Right cardiac atrium (tissue), 5 donors: ENCODE data around the gene RHOV. TPM values are rescaled to one million over a fixed set of nuclear protein-coding genes. Genes with fewer than 3 reads are reported as not detected.
A peak's percentile ranks its signal among the peaks of the same experiment; 100 is the strongest.
"Not testable (repeated sequence)": the region's sequence is repeated elsewhere in the genome, so short reads cannot be mapped to it uniquely, and the experiment has no call there.

Source experiments
- ATAC-seq, 2 donors: fragments of 200-7000 bp; cut with Tn5 transposase; one replicate each; pipeline versions ENCODE4 v1.8.0 to v1.9.1; 2020; ENCODE audit warnings: moderate library complexity in 2 of 2, mild to moderate bottlenecking in 1 of 2
- DNase-seq, 3 donors: peaks; one replicate each; pipeline ENCODE4 v3.0.0-alpha.2; 2020
- H3K27ac ChIP-seq: one replicate; pipeline ENCODE4 v1.5.1; 2013; ENCODE audit warnings: mild to moderate bottlenecking, low read length, control low read depth, moderate library complexity
- H3K27me3 ChIP-seq: one replicate; pipeline ENCODE4 v1.6.1; 2013; ENCODE audit not compliant: control insufficient read depth, insufficient read depth
- H3K4me1 ChIP-seq: one replicate; pipeline ENCODE4 v1.6.1; 2013; ENCODE audit warnings: low read length; ENCODE audit not compliant: control insufficient read depth, insufficient read depth
- H3K4me3 ChIP-seq: one replicate; pipeline ENCODE4 v1.5.1; 2013; ENCODE audit warnings: low read length, control low read depth
- H3K9me3 ChIP-seq: one replicate; pipeline ENCODE4 v1.6.1; 2013; ENCODE audit warnings: low read length; ENCODE audit not compliant: control insufficient read depth
- WGBS: extraction: QIAGEN DNeasy Blood & Tissue Kit; methylation state at CpG from one replicate; pipeline ENCODE4 v1.1.7; 2013; 5-methylcytosine and 5-hydroxymethylcytosine counted together
- intact Hi-C, 4 donors: fragments of 100-400 bp; cut with DNase I; formaldehyde crosslinking; loops; one replicate each; pipeline versions ENCODE4 v1.11.0 to v1.14.0; 2022 to 2023
- polyA plus RNA-seq: library from polyadenylated mRNA; stranded (reverse); fragments of 200-250 nt; gene quantifications from one replicate; pipeline ENCODE4 v1.2.3, GENCODE V29; 2013
- total RNA-seq, 4 donors: library from RNA; stranded (reverse); fragmentation: NEBNext Ultra II Directional; extraction: Animal tissue kit (Norgen Biotek cat#: 25700); gene quantifications; one replicate each; pipeline ENCODE4 v1.2.1, GENCODE V29; 2021
- donor health status: healthy with polysubstance abuse.
- donor health status: DM: no; HTN: yes; CAD: no.
- donor health status: DM: no; HTN: no; CAD: no.
- donor health status: DM: no; HTN: yes; CAD: no; lungs with severe emphysema.
- donor health status: DM: yes; HTN: yes; CAD: no.

RHOV gene
- total and polyA plus RNA-seq, 5 donors, result not detected

DNA sequence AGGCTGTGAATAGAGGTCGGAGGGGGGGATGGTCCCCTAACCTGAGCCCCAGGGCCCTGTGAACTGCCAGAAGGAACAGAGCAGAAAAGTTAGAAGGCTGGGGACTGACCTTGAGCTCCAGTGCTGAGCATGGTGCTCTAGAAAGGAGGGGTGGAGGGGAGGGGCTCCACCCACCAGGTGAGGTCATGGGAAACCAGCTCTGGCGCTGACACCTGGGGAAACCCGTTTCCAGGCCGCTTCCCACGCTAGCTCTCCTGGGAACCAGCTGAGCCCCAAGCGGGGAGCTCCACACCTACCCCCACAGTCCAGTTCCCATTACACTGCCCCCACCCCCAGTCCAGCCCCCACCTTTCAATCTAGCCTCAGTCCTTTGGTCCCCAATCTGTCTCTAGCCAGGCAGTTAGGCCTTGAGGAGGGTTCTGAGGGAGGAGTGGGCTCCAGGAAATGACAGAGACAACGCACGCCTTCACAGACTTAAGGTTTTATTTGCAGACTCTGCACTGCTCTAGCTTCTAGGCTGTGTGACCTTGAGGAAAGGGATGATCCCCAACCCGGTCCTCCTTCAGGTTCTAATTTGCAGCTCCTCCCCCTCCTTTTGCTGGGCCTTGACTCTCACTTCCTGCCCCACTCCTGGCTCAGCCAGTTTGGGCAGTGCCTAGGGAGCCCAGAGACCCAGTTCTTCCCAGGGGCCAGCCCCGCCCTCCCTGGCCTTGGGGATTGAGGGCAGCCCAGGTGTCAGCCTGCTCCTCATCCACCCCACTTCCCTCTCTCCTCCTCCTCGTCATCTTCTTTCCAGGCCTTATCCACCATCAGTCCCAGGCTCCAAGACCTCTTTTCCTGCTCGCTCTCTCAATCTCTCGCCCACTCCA is 2.1 kb downstream of the RHOV start:
- Histone ChIP-seq H3K9me3 (no peaks in the 10 kb centered on the region), H3K4me3 (no peak overlapping the region), H3K27ac (no peak overlapping the region), H3K27me3 (no peaks in the 10 kb centered on the region), H3K4me1 (no peaks in the 10 kb centered on the region)
- intact Hi-C loops, result no loop called here
- no peak for DNase-seq
- 86% methylated on average over 13 of the region's 13 CpGs for WGBS
- peak in 1 of 2 donors; percentile 39 for ATAC-seq

DNA sequence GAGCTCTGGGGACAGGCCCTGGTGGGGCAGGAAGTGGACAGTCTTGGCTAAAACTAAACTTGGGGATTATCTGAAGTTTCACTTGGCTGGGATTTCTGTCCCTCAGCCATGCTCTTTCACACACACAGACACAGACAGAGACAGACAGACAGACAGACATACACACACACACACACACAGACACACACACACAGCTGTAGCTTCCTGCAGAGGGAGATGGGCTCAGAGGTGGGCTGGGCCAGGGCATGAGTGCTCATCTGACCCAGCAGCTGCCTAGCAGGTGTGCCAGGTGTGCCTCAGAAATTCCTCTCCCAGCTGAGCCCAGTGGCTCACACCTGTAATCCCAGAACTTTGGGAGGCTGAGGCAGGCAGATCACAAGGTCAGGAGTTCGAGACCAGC is 3.3 kb downstream of the RHOV start:
- no peak for DNase-seq
- H3K27me3 ChIP-seq, result no peaks in the 10 kb centered on the region
- intact Hi-C loops, result no loop called here
- H3K4me3 ChIP-seq, result no peak overlapping the region
- no peaks in the 10 kb centered on the region for H3K4me1 ChIP-seq
- ATAC-seq, result peak in 1 of 2 donors; percentile 33
- WGBS, result 100% methylated on average over 1 of the region's 1 CpG
- no peak overlapping the region for H3K27ac ChIP-seq
- H3K9me3 ChIP-seq, result no peaks in the 10 kb centered on the region

DNA sequence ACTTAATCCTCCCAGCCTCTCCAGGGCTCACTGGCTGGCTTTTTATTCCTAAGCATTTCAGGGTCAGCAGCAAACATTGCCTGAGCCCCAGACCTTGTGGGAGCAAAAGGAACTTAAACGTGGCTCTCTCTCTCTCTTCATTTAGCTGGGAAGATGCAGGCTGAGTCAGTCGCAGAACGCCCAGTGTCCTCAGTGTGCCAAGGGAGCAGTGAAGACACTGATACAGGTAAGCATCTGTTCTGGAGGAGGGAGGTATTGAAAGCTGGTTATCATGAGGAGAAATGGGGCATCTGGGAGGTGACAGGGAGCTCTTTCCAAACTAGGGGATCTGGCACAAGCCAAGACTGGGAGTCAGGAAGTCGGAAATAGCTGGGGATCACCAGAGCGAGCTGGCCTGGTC is 4.3 kb downstream of the RHOV start:
- WGBS, result 72% methylated on average over 5 of the region's 5 CpGs
- Histone ChIP-seq H3K4me1 (no peaks in the 10 kb centered on the region), H3K27ac (no peak overlapping the region), H3K9me3 (no peaks in the 10 kb centered on the region), H3K27me3 (no peaks in the 10 kb centered on the region), H3K4me3 (no peak overlapping the region)
- no peak for ATAC-seq
- DNase-seq, result no peak
- intact Hi-C loops, result no loop called here

DNA sequence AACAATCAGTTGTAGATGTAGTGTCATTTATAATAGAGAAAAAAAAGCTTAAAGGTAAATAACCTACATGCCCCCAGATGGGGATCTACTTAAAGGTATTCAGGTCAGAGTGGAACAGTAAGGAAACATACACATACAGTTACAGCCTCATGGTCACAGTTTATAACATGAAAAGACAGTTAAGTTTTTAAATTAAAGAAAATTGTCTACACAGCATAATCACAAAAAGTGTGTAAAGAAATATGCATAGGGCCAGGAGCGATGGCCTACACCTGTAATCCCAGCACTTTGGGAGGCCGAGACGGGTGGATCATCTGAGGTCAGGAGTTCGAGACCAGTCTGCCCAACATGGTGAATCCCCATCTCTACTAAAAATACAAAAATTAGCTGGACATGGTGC is 6.8 kb downstream of the RHOV start:
- Histone ChIP-seq H3K9me3 (no peaks in the 10 kb centered on the region), H3K27ac (no peak overlapping the region), H3K4me3 (no peak overlapping the region), H3K27me3 (no peaks in the 10 kb centered on the region), H3K4me1 (no peaks in the 10 kb centered on the region)
- intact Hi-C loops, result no loop called here
- 97% methylated on average over 4 of the region's 4 CpGs for WGBS
- ATAC-seq, result no peak
- no peak for DNase-seq

DNA sequence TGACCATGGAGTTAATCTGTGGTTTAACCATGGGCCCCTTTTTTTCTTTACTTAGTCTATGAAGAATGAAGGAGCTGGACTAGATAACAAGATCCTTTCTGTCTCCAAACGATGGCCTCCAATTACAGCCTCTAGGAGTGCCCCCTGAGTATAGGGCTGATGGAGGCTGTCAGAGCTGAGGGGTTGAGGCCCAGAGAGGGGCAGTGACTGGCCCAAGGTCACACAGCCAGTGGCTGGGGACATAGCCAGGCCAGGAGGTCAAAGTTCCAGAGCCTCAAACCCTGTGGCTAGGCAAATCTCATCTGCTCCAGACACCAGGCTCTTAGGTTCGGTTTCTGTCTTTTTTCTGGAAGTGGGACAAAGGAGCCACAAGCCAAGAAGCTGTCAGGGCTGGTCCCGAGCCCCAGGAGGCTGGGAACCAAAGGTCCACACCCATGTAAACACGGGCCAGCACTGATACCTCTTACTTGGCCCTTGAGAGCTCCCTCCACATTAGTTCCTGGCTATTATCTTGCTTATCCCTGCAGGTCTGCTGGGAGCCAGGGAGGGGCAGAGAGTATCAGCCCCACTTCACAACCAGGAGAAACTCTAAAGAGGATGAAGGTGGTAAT is 10.3 kb downstream of the RHOV start:
- Histone ChIP-seq H3K4me3 (no peak overlapping the region), H3K4me1 (no peaks in the 10 kb centered on the region), H3K9me3 (no peaks in the 10 kb centered on the region), H3K27ac (no peak overlapping the region), H3K27me3 (no peaks in the 10 kb centered on the region)
- intact Hi-C loops, result no loop called here
- ATAC-seq (peak; percentile 58 to 74), DNase-seq (no peak)
- WGBS, result 40% methylated on average over 4 of the region's 4 CpGs

DNA sequence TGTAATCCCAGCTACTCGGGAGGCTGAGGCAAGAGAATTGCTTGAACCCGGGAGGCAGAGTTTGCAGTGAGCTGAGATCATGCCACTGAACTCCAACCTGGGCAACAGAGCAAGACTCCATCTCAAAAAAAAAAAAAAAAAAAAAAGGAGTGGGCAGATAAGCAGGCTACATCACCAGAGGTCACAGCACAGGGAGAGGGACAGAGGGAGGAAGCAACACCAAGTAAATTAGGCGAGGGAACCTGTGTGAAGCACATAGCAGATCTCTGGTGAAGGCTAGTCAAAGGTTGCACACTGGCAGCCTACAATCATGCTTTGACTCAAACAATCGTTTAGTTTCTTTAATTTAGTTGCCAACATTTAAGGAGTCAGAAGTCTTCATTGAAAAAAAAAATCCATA is 12.9 kb downstream of the RHOV start:
- H3K9me3 ChIP-seq, intact Hi-C loops, H3K4me1 ChIP-seq, H3K4me3 ChIP-seq, H3K27ac ChIP-seq, ATAC-seq, DNase-seq, H3K27me3 ChIP-seq: not testable (repeated sequence)
- WGBS, result 70% methylated on average over 4 of the region's 4 CpGs

DNA sequence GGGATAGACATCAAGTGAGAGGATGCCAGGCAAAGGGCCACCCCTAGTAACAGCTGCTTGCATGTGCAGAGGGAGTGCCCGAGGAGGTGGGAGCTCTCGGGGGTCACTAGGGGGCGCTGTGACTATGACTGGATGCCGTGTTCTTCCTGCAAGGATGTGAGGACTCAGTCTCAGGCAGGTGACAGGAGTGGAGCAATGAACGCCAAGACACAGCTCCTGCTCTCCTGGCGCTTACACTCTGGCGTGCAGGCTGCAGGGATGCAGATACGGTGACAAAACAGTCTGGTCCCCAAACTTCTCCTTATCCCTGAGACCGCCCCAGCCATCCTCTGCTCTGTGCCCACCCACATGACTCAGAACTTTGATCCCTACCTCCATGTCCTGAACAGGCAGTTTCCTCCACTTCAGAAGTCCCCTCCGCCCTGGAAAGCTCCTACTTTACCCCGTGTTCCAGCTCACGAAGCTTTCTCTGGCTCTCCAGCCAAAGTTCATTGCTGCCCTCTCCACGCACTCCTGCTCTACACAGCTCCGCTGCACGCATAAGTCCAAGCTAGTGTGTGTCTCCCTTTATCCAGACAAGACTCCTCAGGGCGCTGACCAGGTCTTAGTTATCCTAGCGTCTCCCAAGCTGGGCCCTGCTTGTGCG is 14.7 kb downstream of the RHOV start:
- DNase-seq, result peak; percentile 67 to 85 (median 82)
- 46% methylated on average over 18 of the region's 18 CpGs for WGBS
- Histone ChIP-seq H3K27me3 (no peaks in the 10 kb centered on the region), H3K27ac (no peak overlapping the region), H3K4me3 (no peak overlapping the region), H3K4me1 (no peaks in the 10 kb centered on the region), H3K9me3 (no peaks in the 10 kb centered on the region)
- intact Hi-C loops, result loop anchor here in 2 of 4 donors (5.0 kb wide), 1 partner anchor 33 kb away; the partner anchor contains the start of gene VPS18 (in 2 of the 2)
- ATAC-seq, result peak; percentile 57 to 59

DNA sequence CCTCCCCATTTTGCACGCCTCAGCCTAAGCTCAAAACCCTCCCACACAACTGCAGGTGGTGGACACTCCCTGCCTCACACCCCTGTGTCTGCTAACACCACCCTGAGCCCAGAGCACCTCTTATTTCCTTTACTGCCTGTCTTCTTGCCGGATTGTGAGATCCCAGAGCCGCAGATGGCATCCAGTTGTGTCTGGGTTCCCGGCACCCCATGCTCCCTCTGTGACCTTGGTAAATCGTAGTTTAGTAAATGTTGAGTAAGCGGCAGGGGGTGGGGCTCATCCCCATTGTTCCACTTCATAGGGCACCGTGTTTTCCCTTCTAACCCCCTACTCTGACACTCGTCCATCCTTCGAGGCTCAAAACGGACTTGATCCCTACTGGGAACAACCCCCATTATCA is 15.3 kb downstream of the RHOV start:
- Histone ChIP-seq H3K4me3 (no peak overlapping the region), H3K27me3 (no peaks in the 10 kb centered on the region), H3K27ac (no peak overlapping the region), H3K9me3 (no peaks in the 10 kb centered on the region), H3K4me1 (no peaks in the 10 kb centered on the region)
- 66% methylated on average over 10 of the region's 10 CpGs for WGBS
- ATAC-seq (no peak), DNase-seq (no peak)
- intact Hi-C loops, result loop anchor here in 2 of 4 donors (5.0 kb wide), 1 partner anchor 34 kb away; the partner anchor contains the start of gene VPS18 (in 2 of the 2)

DNA sequence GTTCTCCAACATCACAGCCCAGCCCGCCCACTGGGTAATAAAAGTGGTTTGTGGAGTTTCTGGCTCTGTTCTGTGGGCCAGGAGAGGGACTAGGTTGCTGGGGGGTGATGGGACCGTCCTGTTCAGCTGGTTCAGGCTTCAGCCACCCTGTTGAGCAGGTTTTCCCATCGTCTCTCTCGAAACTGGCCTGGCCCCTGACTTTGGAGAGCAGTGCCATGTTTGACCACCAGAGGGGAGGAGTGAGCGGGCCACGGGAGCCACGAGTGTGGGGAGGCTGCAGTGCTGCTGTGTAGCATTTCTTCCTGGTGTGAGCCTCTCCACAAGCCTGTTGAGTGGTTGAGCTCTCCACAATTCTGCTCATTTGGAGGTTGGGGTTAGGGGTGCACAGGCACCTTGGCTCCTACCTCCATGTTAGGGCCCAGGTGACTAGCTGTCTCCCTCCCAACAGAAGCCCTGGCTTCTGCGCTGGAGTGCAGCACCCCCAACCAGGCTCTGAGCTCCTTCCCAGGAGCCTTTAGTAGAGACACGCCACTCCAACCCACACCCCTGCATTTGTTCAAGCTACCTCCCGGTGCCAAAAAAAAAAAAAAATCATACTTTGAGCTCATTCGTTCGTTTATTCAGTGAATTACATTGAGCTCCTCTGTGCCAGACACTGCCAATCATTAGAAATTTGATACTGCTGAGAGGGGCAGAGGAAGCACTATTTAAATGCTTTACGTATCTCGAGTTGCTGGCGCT is 16.3 kb downstream of the RHOV start:
- intact Hi-C loops, result loop anchor here in 2 of 4 donors (5.0 kb wide), 1 partner anchor 35 kb away; the partner anchor contains the start of gene VPS18 (in 2 of the 2)
- ATAC-seq, result peak; percentile 82 to 86

DNA sequence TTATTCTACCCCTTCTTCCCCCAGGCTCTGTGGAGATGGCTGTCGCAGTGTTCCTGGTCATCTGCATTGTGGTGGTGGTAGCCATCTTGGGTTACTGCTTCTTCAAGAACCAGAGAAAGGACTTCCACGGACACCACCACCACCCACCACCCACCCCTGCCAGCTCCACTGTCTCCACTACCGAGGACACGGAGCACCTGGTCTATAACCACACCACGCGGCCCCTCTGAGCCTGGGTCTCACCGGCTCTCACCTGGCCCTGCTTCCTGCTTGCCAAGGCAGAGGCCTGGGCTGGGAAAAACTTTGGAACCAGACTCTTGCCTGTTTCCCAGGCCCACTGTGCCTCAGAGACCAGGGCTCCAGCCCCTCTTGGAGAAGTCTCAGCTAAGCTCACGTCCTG is 17.3 kb downstream of the RHOV start:
- 69% methylated on average over 8 of the region's 8 CpGs for WGBS

More for the DNA sequence above, 16.3 kb downstream of the RHOV start:
- Histone ChIP-seq H3K9me3 (no peaks in the 10 kb centered on the region), H3K27me3 (no peaks in the 10 kb centered on the region), H3K4me3 (no peak overlapping the region), H3K27ac (no peak overlapping the region), H3K4me1 (no peaks in the 10 kb centered on the region)
- 23% methylated on average over 15 of the region's 15 CpGs for WGBS
- DNase-seq, result peak; percentile 57 to 85 (median 84)

More for the DNA sequence above, 17.3 kb downstream of the RHOV start:
- intact Hi-C loops, result loop anchor here in 2 of 4 donors (5.0 kb wide), 1 partner anchor 36 kb away; the partner anchor contains the start of gene VPS18 (in 2 of the 2)
- Histone ChIP-seq H3K27ac (no peak overlapping the region), H3K27me3 (no peaks in the 10 kb centered on the region), H3K9me3 (no peaks in the 10 kb centered on the region), H3K4me1 (no peaks in the 10 kb centered on the region), H3K4me3 (no peak overlapping the region)
- DNase-seq (no peak), ATAC-seq (no peak)
